Measurements from ENCODE around the gene DYRK4.

The DYRK4 gene

DNA sequence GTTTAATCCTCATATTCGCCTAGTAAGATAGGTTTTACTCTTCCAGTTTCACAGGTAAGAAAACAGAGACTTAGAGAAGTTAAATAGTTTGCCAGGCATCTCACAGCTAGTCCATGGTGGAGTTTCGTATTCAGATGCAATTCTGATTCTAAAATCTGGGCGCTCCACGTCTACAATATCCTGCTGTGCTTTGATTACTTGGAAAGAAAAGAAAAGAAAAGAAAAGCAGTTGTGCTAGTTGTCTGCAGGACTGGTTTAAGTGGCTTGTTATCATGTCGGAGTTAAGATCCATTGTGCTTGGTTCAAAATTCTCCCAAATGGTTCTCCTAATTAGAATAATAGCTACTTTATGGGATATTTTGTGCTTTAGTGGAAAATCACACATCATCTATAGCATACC lies 68.3 kb downstream of the DYRK4 start:
- no peak for DNase-seq

DNA sequence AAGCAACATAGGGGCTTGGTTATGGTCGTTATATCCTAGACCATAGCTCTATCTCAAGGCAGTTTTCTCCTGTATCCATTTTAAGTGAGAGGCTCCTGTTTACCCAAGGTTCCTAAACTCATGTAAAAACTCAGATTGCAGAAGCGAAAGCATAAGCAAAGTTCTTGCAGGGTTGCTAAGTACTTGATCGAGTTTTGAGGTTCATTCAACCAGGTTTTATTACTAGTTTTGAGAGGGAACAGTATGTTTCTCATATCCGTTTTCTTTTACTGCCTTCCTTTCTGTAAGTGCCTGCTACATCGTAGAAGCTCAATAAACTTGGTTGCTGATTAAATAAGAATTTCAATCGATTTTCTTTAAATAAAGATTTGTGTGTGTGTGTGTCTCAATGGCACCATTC lies 81.7 kb downstream of the DYRK4 start:
- DNase-seq, result no peak

DNA sequence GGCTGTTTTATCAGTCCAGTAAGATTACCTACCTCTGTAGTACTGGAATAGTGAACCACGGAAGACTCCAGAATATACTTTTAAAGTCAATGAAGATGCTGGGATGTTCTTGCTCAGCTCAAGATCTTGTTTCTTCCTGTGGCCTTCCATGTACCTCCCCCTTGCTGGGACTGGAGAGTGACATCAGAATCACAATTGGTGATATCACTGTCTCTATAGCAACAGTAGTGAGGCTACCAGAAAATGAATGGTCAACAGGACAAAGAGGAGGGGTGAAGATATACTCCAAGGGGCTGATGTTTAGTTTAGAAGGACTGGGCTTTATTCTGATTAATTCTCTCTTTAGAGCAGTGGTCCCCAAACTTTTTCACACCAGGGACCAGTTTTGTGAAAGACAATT lies 83.0 kb downstream of the DYRK4 start:
- DNase-seq, result no peak

DNA sequence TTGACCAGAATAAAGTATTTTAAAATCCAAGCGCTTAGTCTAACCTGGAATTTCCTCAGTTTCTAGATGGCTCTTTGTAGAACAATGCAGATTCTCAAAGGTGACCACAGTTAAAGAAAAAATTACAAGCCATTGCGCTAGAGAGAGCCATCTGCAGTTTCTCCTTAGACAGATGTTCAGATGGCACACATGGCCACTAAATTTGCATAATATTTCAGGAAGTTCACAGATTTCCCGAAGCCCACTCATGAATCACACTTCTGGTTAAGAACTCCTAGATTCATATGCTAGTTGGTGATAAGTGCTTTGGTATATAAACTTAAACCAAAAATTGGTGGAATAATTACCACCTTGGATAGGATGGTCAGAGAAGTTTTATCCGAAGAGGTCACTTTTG lies 86.1 kb downstream of the DYRK4 start:
- DNase-seq, result no peak

DNA sequence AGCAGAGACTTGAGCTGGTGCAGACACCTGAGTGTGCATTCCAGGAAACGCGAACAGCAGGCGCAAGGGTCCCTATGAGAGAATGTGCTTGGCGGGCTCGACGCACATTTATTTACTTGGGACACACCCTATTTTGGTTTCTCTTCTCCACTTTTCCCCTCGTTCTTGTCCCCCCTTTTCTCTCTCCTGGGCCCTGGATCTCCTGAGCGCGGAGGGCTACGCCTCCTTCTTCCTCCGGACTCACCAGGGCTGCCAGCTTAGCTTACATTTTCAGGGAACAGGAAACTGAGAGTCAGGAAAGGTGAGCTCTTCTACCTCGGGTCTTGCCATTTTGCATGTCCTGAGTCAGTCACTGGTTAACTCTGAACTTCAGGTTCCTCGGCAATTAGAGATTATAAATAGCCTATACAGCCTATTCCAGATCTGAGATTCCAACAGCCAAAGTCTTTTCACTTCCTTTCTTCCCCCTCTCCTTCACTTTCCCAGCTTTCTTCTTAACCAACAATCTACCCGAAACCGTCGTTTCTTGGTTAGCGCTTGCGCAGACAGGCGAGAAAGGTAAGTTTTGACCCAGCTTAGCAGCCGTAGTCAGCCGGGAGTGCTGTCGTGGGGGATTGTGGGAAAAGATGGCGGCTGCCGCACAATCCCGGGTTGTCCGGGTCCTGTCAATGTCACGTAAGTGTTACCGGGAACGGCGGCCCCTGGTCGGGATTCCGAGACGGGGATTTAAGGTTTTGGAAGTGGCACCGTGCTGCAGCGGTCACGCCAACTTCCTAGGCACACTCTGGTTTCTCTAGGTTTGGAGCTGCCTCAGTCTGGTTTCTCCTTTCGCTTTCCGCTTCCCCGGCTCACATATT lies 86.7 kb downstream of the DYRK4 start, which contains the start of the genes AKAP3 and NDUFA9:
AKAP3 (minus strand) TSS at position 551 of the 857 bp plus-strand sequence. CDS start 10,855 bp downstream, outside the sequence.
NDUFA9 (plus strand) TSS at position 614 of the 857 bp plus-strand sequence; CDS start at position 627, 13 bp downstream.
- peak; percentile 84 for DNase-seq

DNA sequence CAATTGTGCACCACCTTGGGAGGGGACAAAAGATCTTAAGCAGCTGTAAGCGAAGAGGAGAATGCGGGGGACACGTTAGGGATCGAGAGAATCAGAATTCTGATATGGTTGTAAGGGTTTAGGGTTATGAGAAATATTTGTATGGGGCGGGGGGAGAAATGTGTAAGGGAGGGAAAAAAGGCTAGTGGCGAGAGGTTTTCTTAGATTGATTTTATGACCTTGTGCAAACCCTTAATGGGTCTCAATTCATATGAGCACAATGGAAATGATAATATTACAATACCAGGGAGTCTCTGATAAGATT lies 87.3 kb downstream of the DYRK4 start:
- DNase-seq, result no peak

DNA sequence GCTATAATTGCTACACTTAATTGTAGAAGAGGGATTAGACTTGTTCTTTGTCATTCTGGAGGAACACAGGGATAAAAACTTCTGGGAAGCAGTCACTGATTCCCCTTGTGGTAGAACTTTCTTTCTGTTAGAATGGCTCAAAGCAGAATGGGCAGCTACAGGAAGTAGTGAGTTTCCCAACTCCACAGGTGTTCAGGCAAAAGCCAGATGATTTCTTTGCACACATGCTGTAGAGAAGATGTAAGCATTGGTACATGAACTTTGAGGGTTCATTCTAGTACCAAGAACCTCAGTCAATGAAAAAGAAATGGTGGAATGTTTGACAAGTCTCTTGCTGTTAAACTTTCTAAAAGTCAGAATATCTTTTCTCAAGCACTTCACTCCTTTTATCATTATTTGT lies 91.2 kb downstream of the DYRK4 start:
- DNase-seq, result no peak

DNA sequence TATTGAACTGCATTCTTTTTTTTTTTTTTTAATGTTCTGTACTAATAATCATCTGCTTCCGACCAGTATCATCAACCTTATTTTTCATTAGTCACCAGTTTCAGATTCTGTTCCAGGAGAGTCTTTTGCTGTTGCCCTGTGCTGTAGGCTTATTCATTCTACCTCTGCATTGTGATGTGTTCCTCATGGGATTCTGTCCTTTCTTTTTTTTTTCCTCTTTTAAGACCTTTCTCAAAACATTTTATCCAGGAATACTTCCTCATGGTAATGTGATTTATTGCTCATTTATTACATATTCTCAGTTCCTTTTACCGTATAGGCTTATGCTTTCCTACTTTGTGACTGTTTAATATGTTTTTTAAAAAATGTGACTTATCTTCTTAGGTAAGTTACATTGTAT lies 91.7 kb downstream of the DYRK4 start:
- no peak for DNase-seq
